Thymus (tissue), 11 donors: ENCODE results near the gene ZBTB7A. TPM values are rescaled to one million over a fixed set of nuclear protein-coding genes. Genes with fewer than 3 reads are reported as not detected.

Experiments used
- DNase-seq, 9 donors: peaks; one replicate each; pipeline ENCODE4 v3.0.0-alpha.2; 2013; ENCODE audit warnings: low spot score in 9 of 9, low read depth in 6 of 9, missing footprints in 1 of 9
- H3K27ac ChIP-seq, 2 donors: one replicate each; pipeline ENCODE4 v1.5.1; 2013; ENCODE audit warnings: control low read depth in 1 of 2, low read depth in 1 of 2, low read length in 1 of 2, mild to moderate bottlenecking in 1 of 2, moderate library complexity in 1 of 2
- H3K27me3 ChIP-seq, 2 donors: one replicate each; pipeline ENCODE4 v1.5.1; 2013; ENCODE audit warnings: low read length in 1 of 2; ENCODE audit not compliant: control insufficient read depth in 2 of 2, insufficient read depth in 1 of 2
- H3K36me3 ChIP-seq, 2 donors: one replicate each; pipeline ENCODE4 v1.5.1; 2013; ENCODE audit warnings: low read length in 1 of 2, mild to moderate bottlenecking in 1 of 2, moderate library complexity in 1 of 2; ENCODE audit not compliant: control insufficient read depth in 2 of 2, insufficient read depth in 2 of 2
- H3K4me1 ChIP-seq, 2 donors: one replicate each; pipeline ENCODE4 v1.5.1; 2013; ENCODE audit warnings: low read length in 2 of 2; ENCODE audit not compliant: control insufficient read depth in 2 of 2, insufficient read depth in 2 of 2
- H3K4me3 ChIP-seq, 2 donors: one replicate each; pipeline ENCODE4 v1.5.1; 2013; ENCODE audit warnings: low read length in 2 of 2, control low read depth in 1 of 2, mild to moderate bottlenecking in 1 of 2
- H3K9me3 ChIP-seq, 2 donors: one replicate each; pipeline ENCODE4 v1.5.1; 2013; ENCODE audit warnings: low read length in 1 of 2, mild to moderate bottlenecking in 1 of 2; ENCODE audit not compliant: control insufficient read depth in 2 of 2, insufficient read depth in 1 of 2
- WGBS: extraction: QIAGEN DNeasy Blood & Tissue Kit; methylation state at CpG from one replicate; pipeline ENCODE4 v1.1.7; 2013; 5-methylcytosine and 5-hydroxymethylcytosine counted together
- polyA plus RNA-seq: library from polyadenylated mRNA; stranded (reverse); fragments of 200-250 nt; gene quantifications from one replicate; pipeline ENCODE4 v1.2.3, GENCODE V29; 2013
- total RNA-seq: library from RNA; stranded (reverse); fragments of 120-200 nt; gene quantifications from one replicate; pipeline ENCODE4 v1.2.4, GENCODE V29; 2013
- donor health status: healthy.

ZBTB7A gene
- total and polyA plus RNA-seq, 2 donors, result 5.1 to 9.4 TPM

GRCh38 chr19:4018775-4019504, 47.8 kb downstream of the ZBTB7A start:
- H3K9me3 ChIP-seq, result peaks cover 0 to 10% of the 10 kb centered on the region in 2 donors
- no peaks in the 10 kb centered on the region for H3K4me1 ChIP-seq
- no peak overlapping the region for H3K27ac ChIP-seq
- DNase-seq, result no peak
- H3K36me3 ChIP-seq, result peaks cover 40 to 62% of the 10 kb centered on the region in 2 donors
- H3K4me3 ChIP-seq, result no peak overlapping the region
- no peaks in the 10 kb centered on the region for H3K27me3 ChIP-seq
- 97% methylated on average over 19 of the region's 19 CpGs for WGBS

GRCh38 chr19:4018140-4018613, 48.5 kb downstream of the ZBTB7A start:
- no peak overlapping the region for H3K27ac ChIP-seq
- no peaks in the 10 kb centered on the region for H3K27me3 ChIP-seq
- H3K4me3 ChIP-seq, result no peak overlapping the region
- H3K9me3 ChIP-seq, result peaks cover 0 to 10% of the 10 kb centered on the region in 2 donors
- H3K4me1 ChIP-seq, result no peaks in the 10 kb centered on the region
- no peak for DNase-seq
- WGBS, result 97% methylated on average over 22 of the region's 22 CpGs
- peaks cover 46 to 62% of the 10 kb centered on the region in 2 donors for H3K36me3 ChIP-seq

GRCh38 chr19:4016903-4017638, 49.6 kb downstream of the ZBTB7A start:
- Histone ChIP-seq H3K4me3 (no peak overlapping the region), H3K27me3 (no peaks in the 10 kb centered on the region), H3K36me3 (peaks cover 53 to 67% of the 10 kb centered on the region in 2 donors), H3K9me3 (peaks cover 0 to 4% of the 10 kb centered on the region in 2 donors), H3K27ac (no peak overlapping the region), H3K4me1 (no peaks in the 10 kb centered on the region)
- 97% methylated on average over 15 of the region's 15 CpGs for WGBS
- no peak for DNase-seq

GRCh38 chr19:4016486-4016885, 50.2 kb downstream of the ZBTB7A start:
- H3K4me3 ChIP-seq, result no peak overlapping the region
- no peak for DNase-seq
- 99% methylated on average over 12 of the region's 12 CpGs for WGBS
- H3K4me1 ChIP-seq, result no peaks in the 10 kb centered on the region
- no peaks in the 10 kb centered on the region for H3K27me3 ChIP-seq
- H3K27ac ChIP-seq, result no peak overlapping the region
- no peaks in the 10 kb centered on the region for H3K9me3 ChIP-seq
- peaks cover 49 to 63% of the 10 kb centered on the region in 2 donors for H3K36me3 ChIP-seq

- DNase-seq, result no peak
- Histone ChIP-seq H3K27ac (no peak overlapping the region), H3K4me3 (no peak overlapping the region), H3K27me3 (no peaks in the 10 kb centered on the region), H3K9me3 (no peaks in the 10 kb centered on the region), H3K4me1 (peaks cover 0 to under 1% of the 10 kb centered on the region in 2 donors), H3K36me3 (peaks cover 49 to 67% of the 10 kb centered on the region in 2 donors)
- WGBS, result 90% methylated on average over 37 of the region's 37 CpGs
Observed at GRCh38 chr19:4015705-4016402, 50.8 kb downstream of the ZBTB7A start.

- H3K4me3 ChIP-seq, result no peak overlapping the region
- H3K27ac ChIP-seq, result no peak overlapping the region
Observed at GRCh38 chr19:4014541-4015491, 51.9 kb downstream of the ZBTB7A start.

GRCh38 chr19:4013886-4014540, 52.7 kb downstream of the ZBTB7A start:
- no peak overlapping the region for H3K4me3 ChIP-seq
- H3K27me3 ChIP-seq, result no peaks in the 10 kb centered on the region
- WGBS, result 98% methylated on average over 20 of the region's 20 CpGs
- H3K36me3 ChIP-seq, result peaks cover 54 to 64% of the 10 kb centered on the region in 2 donors
- DNase-seq, result no peak
- no peaks in the 10 kb centered on the region for H3K9me3 ChIP-seq
- H3K27ac ChIP-seq, result no peak overlapping the region
- peaks cover 1 to 11% of the 10 kb centered on the region in 2 donors for H3K4me1 ChIP-seq

More at GRCh38 chr19:4014541-4015491, 51.9 kb downstream of the ZBTB7A start:
- Histone ChIP-seq H3K27me3 (no peaks in the 10 kb centered on the region), H3K9me3 (no peaks in the 10 kb centered on the region), H3K36me3 (peaks cover 51 to 67% of the 10 kb centered on the region in 2 donors), H3K4me1 (peaks cover 0 to 3% of the 10 kb centered on the region in 2 donors)
- 85% methylated on average over 25 of the region's 25 CpGs for WGBS
- DNase-seq, result peak in 2 of 9 donors; percentile 18 to 28
